Measurements from ENCODE around the gene NIPSNAP2. TPM values are rescaled to one million over a fixed set of nuclear protein-coding genes. Genes with fewer than 3 reads are reported as not detected.

The NIPSNAP2 gene
- total RNA-seq (10 to 100 TPM; 42.2 to 46.5 TPM), polyA plus RNA-seq (36.4 TPM)

DNA sequence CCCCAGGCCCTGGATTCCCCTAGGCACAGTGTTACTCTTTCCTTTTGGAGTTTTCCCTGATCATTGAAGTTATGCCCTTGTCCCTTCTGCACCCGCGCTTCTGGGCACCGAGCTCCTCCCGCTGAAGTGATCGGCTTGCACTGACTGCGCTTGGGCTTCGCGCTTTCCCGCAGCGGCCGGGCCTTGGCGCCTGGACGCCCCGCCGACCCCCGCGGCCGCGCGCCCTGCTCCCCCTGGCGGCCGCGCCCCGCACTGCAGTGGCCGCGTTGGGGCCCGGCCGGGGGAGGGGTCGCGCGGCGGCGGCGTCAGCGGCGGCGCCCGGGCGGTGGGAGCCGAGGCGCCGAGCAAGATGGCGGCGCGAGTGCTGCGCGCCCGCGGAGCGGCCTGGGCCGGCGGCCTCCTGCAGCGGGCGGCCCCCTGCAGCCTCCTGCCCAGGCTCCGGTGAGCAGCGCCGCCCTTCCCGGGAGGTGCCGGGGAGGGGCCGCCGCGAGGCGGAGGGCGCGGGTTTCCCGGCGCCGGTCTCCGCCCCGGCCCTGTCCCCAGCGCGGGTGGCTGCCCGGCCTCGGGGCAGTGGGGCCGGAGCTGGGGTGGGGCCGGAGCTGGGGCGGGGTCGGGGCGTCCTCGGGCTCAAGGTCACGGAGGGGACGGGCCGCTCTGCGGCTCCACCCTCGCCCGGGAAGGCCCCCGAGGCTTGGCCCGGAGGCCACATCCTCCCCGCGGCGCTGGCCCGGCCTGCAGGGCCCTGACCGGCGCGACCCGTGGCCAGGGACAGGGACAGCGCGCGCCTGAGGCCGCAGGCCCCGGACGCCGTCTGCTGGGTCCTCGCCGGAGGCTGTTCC lies at the start of gene NIPSNAP2:
TSS of gene NIPSNAP2 (plus strand) at position 325 of the 839 bp plus-strand sequence. CDS start at position 350, 25 bp downstream.
- ChIA-PET CTCF (interaction anchor here (0.6 to 2.1 kb wide), 17 partner anchors 9 to 591 kb away, joined by 3 to 10 read pairs (median 3); partner anchors contain the start of gene MRPS17), POLR2A (interaction anchor here (0.6 to 1.4 kb wide), 4 partner anchors 13 to 599 kb away, joined by 3 to 6 read pairs (median 4); partner anchors contain the start of genes CHCHD2 and MRPS17)
- no peaks in the 10 kb centered on the region for H3K27me3 Mint-ChIP-seq
- H3K27ac ChIP-seq (ENCODE audit: low read depth, low read length): peak within 1 kb of the TSS; percentile 81
- peak within 1 kb of the TSS; percentile 81 to 92 (median 85) for H3K4me3 Mint-ChIP-seq
- H3K9me3 ChIP-seq (ENCODE audit: low read length): no peaks in the 10 kb centered on the region
- H3K4me3 ChIP-seq (ENCODE audit: low read length): peak within 1 kb of the TSS; percentile 63
- no peaks in the 10 kb centered on the region for H3K27me3 ChIP-seq (ENCODE audit: insufficient read depth, low read length, poor library complexity, severe bottlenecking)
- H3K4me1 ChIP-seq (ENCODE audit: insufficient read depth, low read length): peaks cover 10% of the 10 kb centered on the region
- H3K9me3 Mint-ChIP-seq: no peaks in the 10 kb centered on the region
- H3K27ac Mint-ChIP-seq: peak within 1 kb of the TSS; percentile 69 to 96 (median 92)
- DNase-seq: peak; percentile 49 to 68 (median 63)
- peaks cover 28 to 52% (median 50%) of the 10 kb centered on the region in 3 donors for H3K4me1 Mint-ChIP-seq
- peaks cover 0 to 10% (median 1%) of the 10 kb centered on the region in 3 donors for H3K36me3 Mint-ChIP-seq
- H3K36me3 ChIP-seq (ENCODE audit: insufficient read depth, low read length): no peaks in the 10 kb centered on the region

DNA sequence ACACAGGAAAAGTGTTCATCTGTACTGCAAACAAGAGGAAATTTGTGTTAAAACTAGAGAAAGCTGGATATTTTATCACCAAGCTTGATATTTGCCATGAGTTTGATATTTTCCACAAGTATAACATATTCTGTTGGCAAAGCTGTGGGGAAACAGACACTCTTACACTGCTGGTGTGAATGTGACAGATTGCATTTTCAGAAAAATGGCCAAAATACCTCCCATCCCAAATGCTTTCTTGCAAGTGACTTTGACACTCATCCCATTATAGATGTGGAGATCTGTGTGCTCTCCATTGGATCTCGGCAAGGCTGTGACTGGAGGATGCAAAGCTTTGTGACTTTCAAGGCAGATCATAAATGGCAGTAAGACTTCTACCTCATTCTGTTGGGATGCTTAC lies 46.6 kb upstream of the NIPSNAP2 start:
- DNase-seq: no peak
- H3K27me3 Mint-ChIP-seq: peaks cover 0 to 2% of the 10 kb centered on the region in 2 donors
- Histone ChIP-seq H3K27me3 (ENCODE audit: insufficient read depth, low read length, poor library complexity, severe bottlenecking) (no peaks in the 10 kb centered on the region), H3K36me3 (ENCODE audit: insufficient read depth, low read length) (no peaks in the 10 kb centered on the region), H3K4me1 (ENCODE audit: insufficient read depth, low read length) (no peaks in the 10 kb centered on the region), H3K4me3 (ENCODE audit: low read length) (no peak overlapping the region), H3K27ac (ENCODE audit: low read depth, low read length) (no peak overlapping the region), H3K9me3 (ENCODE audit: low read length) (no peaks in the 10 kb centered on the region)
- no peak overlapping the region for H3K27ac Mint-ChIP-seq
- ChIA-PET CTCF (no interaction called here), POLR2A (no interaction called here)
- H3K9me3 Mint-ChIP-seq: no peaks in the 10 kb centered on the region
- H3K4me3 Mint-ChIP-seq: no peak overlapping the region
- H3K4me1 Mint-ChIP-seq: no peaks in the 10 kb centered on the region
- peaks cover 1 to 5% (median 4%) of the 10 kb centered on the region in 3 donors for H3K36me3 Mint-ChIP-seq

DNA sequence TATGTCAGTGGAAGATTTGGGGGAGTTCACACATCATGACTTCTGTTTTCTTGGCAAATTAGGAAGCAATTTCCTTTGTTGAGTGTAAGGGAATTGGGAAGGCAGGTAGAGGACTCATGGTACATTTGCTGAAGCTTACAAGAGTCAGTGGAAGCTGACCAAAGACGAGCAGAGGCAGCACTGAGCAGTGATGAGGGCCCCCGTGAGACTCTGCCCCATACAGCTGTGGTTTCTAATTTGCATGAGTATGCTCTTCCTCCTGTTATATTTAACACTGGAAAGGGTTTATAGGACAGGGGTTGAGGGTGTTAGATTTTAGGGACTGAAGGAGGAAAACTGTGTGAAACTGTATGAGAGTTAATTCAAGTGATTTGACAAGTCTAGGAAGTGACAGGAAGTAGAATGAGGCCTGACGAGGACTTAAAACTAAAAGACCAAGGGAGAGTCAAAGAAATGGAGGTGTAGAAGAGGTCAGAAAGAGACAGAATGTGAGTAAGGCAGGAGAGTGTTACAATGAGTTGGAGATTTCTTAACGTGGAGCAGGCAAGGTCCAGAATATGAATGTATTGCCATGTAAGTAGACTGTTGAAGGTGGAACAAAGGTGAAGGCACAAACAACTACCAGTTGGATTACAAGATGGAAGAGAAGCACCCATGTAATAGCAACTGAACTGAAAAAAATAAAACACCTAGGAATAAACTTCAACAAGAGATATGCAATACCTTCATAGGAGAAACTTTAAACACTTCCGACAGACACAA lies 36.2 kb upstream of the NIPSNAP2 start:
- Mint-ChIP-seq H3K4me3 (no peak overlapping the region), H3K27me3 (no peaks in the 10 kb centered on the region), H3K27ac (peak overlapping the region in 1 of 8 donors; percentile 87), H3K36me3 (peaks cover 0 to 7% (median 4%) of the 10 kb centered on the region in 3 donors), H3K4me1 (no peaks in the 10 kb centered on the region), H3K9me3 (no peaks in the 10 kb centered on the region)
- CTCF ChIA-PET: interaction anchor here (1.0 kb wide), 1 partner anchor 79 kb away, joined by 3 read pairs; no protein-coding TSS in a partner anchor
- no peak overlapping the region for H3K4me3 ChIP-seq (ENCODE audit: low read length)
- no peaks in the 10 kb centered on the region for H3K4me1 ChIP-seq (ENCODE audit: insufficient read depth, low read length)
- H3K27ac ChIP-seq (ENCODE audit: low read depth, low read length): no peak overlapping the region
- no peaks in the 10 kb centered on the region for H3K9me3 ChIP-seq (ENCODE audit: low read length)
- POLR2A ChIA-PET: no interaction called here
- no peak for DNase-seq
- no peaks in the 10 kb centered on the region for H3K36me3 ChIP-seq (ENCODE audit: insufficient read depth, low read length)
- H3K27me3 ChIP-seq (ENCODE audit: insufficient read depth, low read length, poor library complexity, severe bottlenecking): no peaks in the 10 kb centered on the region

DNA sequence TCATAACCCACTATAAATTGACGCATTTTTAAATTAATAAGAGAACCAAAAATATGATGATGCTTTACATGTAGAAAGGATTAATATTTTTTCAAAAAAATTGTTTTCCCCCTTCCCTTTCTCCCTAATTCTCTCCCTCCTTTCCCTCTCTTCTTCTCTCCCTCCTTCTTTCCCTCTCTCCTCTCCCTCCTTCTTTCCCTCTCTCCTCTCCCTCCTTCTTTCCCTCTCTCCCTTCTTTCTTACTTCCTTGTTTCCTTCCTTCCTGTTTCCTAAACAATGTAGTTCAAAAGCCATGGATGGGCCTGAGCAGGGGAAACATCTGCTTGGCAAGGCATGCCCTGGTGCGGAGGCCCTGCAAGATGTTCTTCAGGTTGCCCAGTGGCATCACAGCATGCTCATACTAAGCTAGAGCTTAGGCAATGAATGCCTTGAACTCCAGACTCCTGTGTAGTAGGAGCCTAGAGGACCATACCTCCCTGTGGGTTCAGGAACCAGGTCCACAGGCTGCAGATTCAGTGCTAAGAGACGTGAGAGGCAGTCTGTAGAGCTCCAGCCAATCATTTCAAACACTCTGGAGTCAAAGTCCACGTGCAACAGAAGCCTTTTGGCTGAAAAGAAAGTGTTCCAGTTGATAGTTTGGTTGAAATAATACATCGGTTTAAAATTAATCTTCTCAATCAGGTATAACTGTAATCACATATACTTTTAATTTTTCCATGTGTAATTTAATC lies 32.8 kb upstream of the NIPSNAP2 start:
- CTCF ChIA-PET: no interaction called here
- peaks cover 0 to 13% (median 6%) of the 10 kb centered on the region in 5 donors for H3K9me3 Mint-ChIP-seq
- no peaks in the 10 kb centered on the region for H3K27me3 Mint-ChIP-seq
- DNase-seq: no peak
- no peak overlapping the region for H3K4me3 Mint-ChIP-seq
- Histone ChIP-seq H3K27me3 (ENCODE audit: insufficient read depth, low read length, poor library complexity, severe bottlenecking) (no peaks in the 10 kb centered on the region), H3K9me3 (ENCODE audit: low read length) (no peaks in the 10 kb centered on the region), H3K4me3 (ENCODE audit: low read length) (no peak overlapping the region), H3K27ac (ENCODE audit: low read depth, low read length) (no peak overlapping the region), H3K4me1 (ENCODE audit: insufficient read depth, low read length) (no peaks in the 10 kb centered on the region), H3K36me3 (ENCODE audit: insufficient read depth, low read length) (no peaks in the 10 kb centered on the region)
- POLR2A ChIA-PET: no interaction called here
- H3K27ac Mint-ChIP-seq: peak overlapping the region in 1 of 8 donors; percentile 3
- peaks cover 0 to 4% (median 0%) of the 10 kb centered on the region in 3 donors for H3K36me3 Mint-ChIP-seq
- H3K4me1 Mint-ChIP-seq: no peaks in the 10 kb centered on the region

DNA sequence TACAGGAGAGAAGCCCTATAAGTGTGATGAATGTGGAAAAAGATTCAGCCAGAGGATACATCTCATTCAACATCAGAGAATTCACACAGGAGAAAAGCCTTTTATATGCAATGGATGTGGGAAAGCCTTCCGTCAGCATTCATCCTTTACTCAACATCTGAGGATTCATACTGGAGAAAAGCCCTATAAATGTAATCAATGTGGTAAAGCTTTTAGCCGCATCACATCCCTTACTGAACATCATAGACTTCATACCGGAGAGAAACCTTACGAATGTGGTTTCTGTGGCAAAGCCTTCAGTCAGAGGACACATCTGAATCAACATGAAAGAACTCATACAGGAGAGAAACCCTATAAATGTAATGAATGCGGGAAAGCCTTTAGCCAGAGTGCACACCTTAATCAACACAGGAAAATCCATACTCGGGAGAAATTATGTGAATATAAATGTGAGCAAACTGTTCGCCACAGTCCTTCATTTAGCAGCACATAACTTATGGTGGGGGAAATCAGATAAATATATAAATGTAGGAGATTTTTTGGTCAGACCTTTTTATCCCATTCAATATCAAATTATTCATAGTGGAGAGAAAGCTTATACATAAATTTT lies 24.8 kb upstream of the NIPSNAP2 start:
- CTCF ChIA-PET: no interaction called here
- Mint-ChIP-seq H3K36me3 (peaks cover 1 to 30% (median 9%) of the 10 kb centered on the region in 3 donors), H3K4me3 (no peak overlapping the region), H3K9me3 (peaks cover 26 to 60% (median 47%) of the 10 kb centered on the region in 5 donors), H3K27ac (no peak overlapping the region), H3K4me1 (no peaks in the 10 kb centered on the region), H3K27me3 (peaks cover 0 to 4% of the 10 kb centered on the region in 2 donors)
- POLR2A ChIA-PET: no interaction called here
- no peaks in the 10 kb centered on the region for H3K27me3 ChIP-seq (ENCODE audit: insufficient read depth, low read length, poor library complexity, severe bottlenecking)
- no peaks in the 10 kb centered on the region for H3K36me3 ChIP-seq (ENCODE audit: insufficient read depth, low read length)
- peaks cover 16% of the 10 kb centered on the region for H3K9me3 ChIP-seq (ENCODE audit: low read length)
- no peak overlapping the region for H3K27ac ChIP-seq (ENCODE audit: low read depth, low read length)
- H3K4me3 ChIP-seq (ENCODE audit: low read length): no peak overlapping the region
- no peak for DNase-seq
- H3K4me1 ChIP-seq (ENCODE audit: insufficient read depth, low read length): no peaks in the 10 kb centered on the region

DNA sequence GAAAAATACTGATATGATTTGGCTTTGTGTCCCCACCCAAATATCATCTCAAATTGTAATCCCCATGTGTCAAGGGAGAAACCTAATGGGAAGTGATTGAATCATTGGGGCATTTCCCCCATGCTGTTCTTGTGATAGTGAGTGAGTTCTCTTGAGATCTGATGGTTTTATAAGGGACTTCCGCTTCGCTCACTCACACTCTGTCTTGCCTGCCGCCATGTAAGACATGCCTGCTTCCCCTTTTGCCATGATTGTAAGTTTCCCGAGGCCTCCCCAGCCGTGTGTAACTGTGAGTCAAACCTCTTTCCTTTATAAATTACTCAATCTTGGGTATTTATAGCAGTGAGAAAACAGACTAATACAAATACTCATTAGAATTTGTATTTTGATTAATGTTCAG lies 17.8 kb upstream of the NIPSNAP2 start:
- Mint-ChIP-seq H3K36me3 (peaks cover 1 to 4% (median 2%) of the 10 kb centered on the region in 3 donors), H3K27ac (no peak overlapping the region), H3K4me3 (peak overlapping the region in 1 of 7 donors; percentile 24), H3K9me3 (peaks cover 10 to 16% (median 13%) of the 10 kb centered on the region in 5 donors), H3K4me1 (peaks cover 3 to 6% (median 5%) of the 10 kb centered on the region in 3 donors), H3K27me3 (peaks cover 5 to 14% of the 10 kb centered on the region in 2 donors)
- Histone ChIP-seq H3K27me3 (ENCODE audit: insufficient read depth, low read length, poor library complexity, severe bottlenecking) (no peaks in the 10 kb centered on the region), H3K4me3 (ENCODE audit: low read length) (no peak overlapping the region), H3K36me3 (ENCODE audit: insufficient read depth, low read length) (no peaks in the 10 kb centered on the region), H3K4me1 (ENCODE audit: insufficient read depth, low read length) (no peaks in the 10 kb centered on the region), H3K9me3 (ENCODE audit: low read length) (no peaks in the 10 kb centered on the region), H3K27ac (ENCODE audit: low read depth, low read length) (no peak overlapping the region)
- DNase-seq: no peak
- POLR2A ChIA-PET: no interaction called here
- CTCF ChIA-PET: no interaction called here

DNA sequence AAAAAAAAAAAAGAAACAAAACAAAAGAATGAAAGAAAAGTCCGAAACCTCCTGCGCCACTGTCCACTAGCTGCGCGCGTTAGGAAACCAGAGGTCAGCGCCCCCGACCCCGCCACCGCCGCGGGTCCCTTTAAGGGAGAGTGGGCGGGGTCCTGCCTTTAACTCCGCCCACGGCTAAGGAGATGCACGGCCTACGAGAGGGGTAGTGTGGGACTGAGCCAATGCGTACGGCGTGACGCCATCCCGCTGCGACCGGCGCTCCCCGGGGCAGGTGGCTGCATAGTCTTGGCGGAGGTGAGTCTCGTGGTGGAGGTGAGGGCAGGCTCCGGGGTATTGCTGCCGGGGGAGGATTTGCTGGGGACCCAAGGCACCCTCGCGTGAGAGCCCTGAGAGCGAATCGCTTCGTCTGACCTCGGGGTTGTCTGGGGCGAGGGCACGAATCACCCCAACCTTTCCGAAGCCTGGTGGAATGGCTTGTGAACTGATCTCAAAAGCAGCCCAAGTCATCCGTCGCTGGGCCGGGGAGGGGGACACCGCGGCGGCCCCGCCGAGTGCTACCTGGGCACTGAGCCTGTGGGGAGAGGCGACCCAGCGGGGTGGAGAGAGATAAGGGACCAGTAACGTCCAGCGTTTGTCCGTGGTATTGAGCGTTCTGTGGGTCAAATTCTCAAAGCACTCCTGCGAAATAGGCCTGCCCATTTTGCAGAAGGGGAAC lies 12.6 kb upstream of the NIPSNAP2 start, which contains the start of gene MRPS17:
TSS of gene MRPS17 (plus strand) at position 241 of the 715 bp plus-strand sequence. CDS start 1,319 bp downstream, outside the sequence.
- Histone ChIP-seq H3K4me1 (ENCODE audit: insufficient read depth, low read length) (peaks cover 14% of the 10 kb centered on the region), H3K36me3 (ENCODE audit: insufficient read depth, low read length) (peaks cover 6% of the 10 kb centered on the region), H3K27me3 (ENCODE audit: insufficient read depth, low read length, poor library complexity, severe bottlenecking) (no peaks in the 10 kb centered on the region), H3K27ac (ENCODE audit: low read depth, low read length) (peak within 1 kb of the TSS; percentile 80), H3K9me3 (ENCODE audit: low read length) (no peaks in the 10 kb centered on the region), H3K4me3 (ENCODE audit: low read length) (peak within 1 kb of the TSS; percentile 95)
- Mint-ChIP-seq H3K27me3 (peaks cover 3 to 9% of the 10 kb centered on the region in 2 donors), H3K9me3 (peaks cover 0 to under 1% (median 0%) of the 10 kb centered on the region in 5 donors), H3K36me3 (peaks cover 0 to 35% (median 4%) of the 10 kb centered on the region in 3 donors), H3K27ac (peak within 1 kb of the TSS; percentile 81 to 98 (median 96)), H3K4me1 (peaks cover 20 to 30% (median 29%) of the 10 kb centered on the region in 3 donors), H3K4me3 (peak within 1 kb of the TSS; percentile 89 to 95 (median 93))
- peak; percentile 85 to 94 (median 92) for DNase-seq
- CTCF ChIA-PET: interaction anchor here (0.9 kb wide), 1 partner anchor 13 kb away, joined by 8 read pairs; no protein-coding TSS in a partner anchor
- POLR2A ChIA-PET: interaction anchor here (0.7 to 1.3 kb wide), 2 partner anchors 12 to 154 kb away, joined by 4 to 6 read pairs; no protein-coding TSS in a partner anchor

All from CD8-positive, alpha-beta memory T cell (primary cell).